Measurements from ENCODE around the gene UCN2. TPM values are rescaled to one million over a fixed set of nuclear protein-coding genes. Genes with fewer than 3 reads are reported as not detected.

UCN2 gene, protein sequence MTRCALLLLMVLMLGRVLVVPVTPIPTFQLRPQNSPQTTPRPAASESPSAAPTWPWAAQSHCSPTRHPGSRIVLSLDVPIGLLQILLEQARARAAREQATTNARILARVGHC
- total RNA-seq = not detected

DNA sequence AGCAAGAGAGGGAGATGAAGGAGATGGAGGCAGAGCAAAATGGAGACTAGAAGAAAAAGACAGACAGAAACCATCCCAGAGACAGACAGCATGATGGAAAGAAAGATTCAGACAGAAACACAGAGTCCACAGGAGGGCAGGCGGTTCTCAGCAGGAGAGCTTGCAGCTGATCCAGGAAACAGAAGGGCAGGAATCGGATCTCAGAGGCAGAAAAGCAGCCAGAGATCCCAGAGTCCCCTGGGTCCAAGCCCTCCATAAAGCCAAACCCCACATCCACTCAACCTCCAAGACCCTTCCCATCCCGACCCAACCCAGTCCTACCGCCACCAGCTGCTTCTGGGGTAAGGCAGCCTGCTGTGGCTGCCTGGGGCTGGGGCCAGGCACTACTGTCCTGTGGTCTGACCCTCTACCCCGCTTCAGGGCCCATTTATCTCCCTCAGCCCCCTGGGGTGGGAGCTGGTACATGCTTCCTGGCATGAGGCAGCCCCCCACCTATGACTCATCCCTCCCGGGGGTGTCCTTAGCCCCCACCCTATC, at the start of gene UCN2:
Gene UCN2 (minus strand): TSS at position 400 of the 537 bp plus-strand sequence. CDS start 657 bp downstream, outside the sequence.

DNA sequence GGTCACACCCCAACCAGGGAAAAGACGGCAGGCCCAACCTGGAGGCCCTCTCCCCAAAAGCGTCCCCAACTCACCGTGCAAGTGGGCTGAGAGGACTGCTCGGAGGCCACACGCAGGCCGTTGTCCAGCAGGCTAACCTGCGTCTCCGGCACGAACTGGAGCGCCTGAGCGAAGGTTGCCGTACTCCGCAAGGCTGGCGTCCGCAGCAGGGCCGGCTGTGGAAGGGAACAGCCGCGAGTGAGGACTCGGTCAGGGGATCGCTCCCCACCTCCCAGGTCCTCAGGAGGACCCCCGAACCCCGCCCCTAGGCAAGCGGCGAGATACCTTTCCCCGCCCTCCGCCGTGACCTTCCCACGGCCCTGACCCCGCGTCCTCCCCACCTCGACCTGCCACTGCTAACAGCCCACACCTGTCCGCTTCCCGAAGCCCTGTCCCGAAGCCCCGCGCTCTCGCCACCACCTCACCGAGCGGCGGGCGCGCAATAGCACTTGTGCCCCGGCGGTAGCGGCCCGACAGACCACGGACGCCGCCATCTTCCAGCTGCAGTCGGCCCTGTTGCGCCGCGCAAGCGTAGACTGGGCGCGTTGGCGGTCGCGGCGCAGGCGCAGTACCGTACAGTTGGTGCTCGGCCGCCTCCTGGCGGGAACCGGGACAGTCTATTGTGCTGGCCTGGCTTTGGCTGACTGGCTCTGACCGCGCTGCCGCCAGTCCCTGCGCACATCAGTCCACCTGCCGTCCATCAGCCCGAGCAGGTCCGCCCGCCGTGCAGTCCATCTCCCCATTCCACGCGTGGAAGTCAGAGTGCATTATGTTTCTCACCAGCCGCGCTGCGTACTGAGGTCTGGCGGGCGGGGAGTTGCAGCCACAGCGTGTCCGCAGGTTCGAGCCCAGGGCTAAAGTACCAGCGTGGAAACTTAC, 45.8 kb upstream of the UCN2 start, which contains the start of gene UQCRC1:
Gene UQCRC1 (minus strand): TSS at position 559 of the 918 bp plus-strand sequence. CDS start 26 bp downstream, at position 533.

DNA sequence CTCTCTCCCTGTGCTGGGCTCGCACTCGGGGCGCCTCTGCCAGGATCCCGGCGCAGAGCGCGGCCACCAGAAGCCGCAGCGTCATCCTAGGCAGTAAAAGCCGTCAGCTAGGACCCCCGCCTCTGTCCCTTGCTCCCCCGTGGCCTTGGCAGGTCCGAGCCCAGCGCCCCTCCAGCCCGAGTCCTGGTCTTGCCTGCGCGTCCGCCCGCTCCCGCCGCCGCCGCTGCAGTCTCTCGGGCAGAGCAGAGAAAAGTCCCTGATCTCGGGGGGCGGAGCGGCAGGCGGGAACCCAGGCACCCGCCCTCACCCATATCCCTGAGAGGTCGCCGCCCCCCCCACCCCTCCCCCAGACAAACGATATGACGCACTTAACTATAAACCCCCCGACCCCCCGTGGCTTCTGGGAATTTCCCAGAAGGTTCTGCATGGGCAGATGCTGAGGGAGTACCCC, 31.5 kb upstream of the UCN2 start, which contains the start of gene COL7A1:
Gene COL7A1 (minus strand): TSS at position 255 of the 451 bp plus-strand sequence. CDS start 170 bp downstream, at position 85.

DNA sequence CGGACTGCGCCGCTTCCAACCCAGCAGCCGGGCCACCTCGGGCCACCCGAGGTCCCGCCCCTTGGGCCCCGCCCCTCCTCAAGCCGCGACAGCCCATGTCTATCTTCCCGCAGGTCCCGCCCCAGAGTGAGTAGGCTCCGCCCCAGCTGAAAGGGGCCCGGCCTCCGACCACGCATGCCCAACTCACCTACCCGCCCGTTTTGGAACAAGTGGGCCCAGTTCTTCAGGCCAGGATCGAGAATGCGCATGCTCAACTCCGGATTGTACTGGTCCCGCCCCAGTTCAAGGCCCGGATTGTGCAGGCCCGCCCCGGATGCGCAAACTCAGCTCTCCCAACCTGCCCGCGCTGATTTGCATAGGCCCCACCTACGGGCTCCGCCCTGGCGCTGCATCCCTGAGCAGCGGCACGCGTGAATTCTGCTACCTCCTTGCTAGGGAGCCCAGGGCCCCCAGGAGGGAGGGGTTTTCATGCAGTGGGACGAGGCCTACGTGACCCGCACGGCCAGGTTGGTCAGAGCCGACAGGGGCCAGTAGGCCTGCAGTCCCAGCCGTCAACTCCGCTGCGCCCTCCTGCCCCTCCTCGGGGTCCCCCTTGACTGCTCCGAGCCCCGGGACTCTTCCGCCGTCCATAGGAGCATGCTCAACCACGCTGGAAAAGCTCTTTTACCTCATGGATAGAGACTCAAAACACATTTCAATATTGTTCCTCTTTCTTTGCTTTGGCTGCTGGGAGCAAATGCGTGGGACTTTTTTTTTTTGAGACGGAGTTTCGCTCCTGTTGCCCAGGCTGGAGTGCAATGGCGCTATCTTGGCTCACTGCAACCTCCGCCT, 6.6 kb downstream of the UCN2 start, which contains the start of gene PFKFB4:
Gene PFKFB4 (minus strand): TSS at position 8 of the 831 bp plus-strand sequence. CDS start 26 bp downstream, outside the sequence.

Small RNA genes within 50 kb of the gene (microRNA-seq; reads per million reads assigned to microRNA genes)
- 1.0 reads per million for gene MIR6823 (ENCODE audit: borderline microRNAs expressed, borderline replicate concordance)
- not detected for gene MIR711 (ENCODE audit: borderline microRNAs expressed, borderline replicate concordance)

Other genes starting within 250 kb of the UCN2 start
- gene SPINK8, start 230.1 kb downstream of the UCN2 start, total RNA-seq = not detected
- not detected for gene FBXW12, start 191.6 kb downstream of the UCN2 start, total RNA-seq
- 1 to 10 TPM; 2.1 to 2.6 TPM for gene PLXNB1, start 133.7 kb downstream of the UCN2 start, total RNA-seq
- gene CCDC51, start 123.7 kb downstream of the UCN2 start, total RNA-seq = 10 to 100 TPM; 11.7 to 11.8 TPM
- 100 to 1,000 TPM; 293 to 318 TPM for gene TMA7, start 123.5 kb downstream of the UCN2 start, total RNA-seq
- gene ATRIP, start 117.0 kb downstream of the UCN2 start, total RNA-seq = 10 to 100 TPM; 13.5 to 14.9 TPM
- 100 to 1,000 TPM; 142 to 151 TPM for gene SHISA5, start 59.6 kb downstream of the UCN2 start, total RNA-seq
- 10 to 100 TPM; 33.7 to 38.4 TPM for gene PFKFB4, start 7.0 kb downstream of the UCN2 start, total RNA-seq
- under 1 TPM; 0.17 to 0.60 TPM for gene COL7A1, start 31.5 kb upstream of the UCN2 start, total RNA-seq
- 100 to 1,000 TPM; 117 to 140 TPM for gene UQCRC1, start 45.9 kb upstream of the UCN2 start, total RNA-seq
- under 1 TPM in 1 of 2 experiments, not detected in 1; 0.55 TPM for gene TMEM89, start 58.0 kb upstream of the UCN2 start, total RNA-seq
- 10 to 100 TPM; 40.6 to 49.0 TPM for gene SLC26A6, start 71.7 kb upstream of the UCN2 start, total RNA-seq
- 1 to 10 TPM; 7.3 to 8.1 TPM for gene CELSR3, start 99.1 kb upstream of the UCN2 start, total RNA-seq
- 10 to 100 TPM; 37.3 to 42.7 TPM for gene NCKIPSD, start 122.1 kb upstream of the UCN2 start, total RNA-seq
- 10 to 100 TPM; 53.2 to 53.8 TPM for gene IP6K2, start 153.4 kb upstream of the UCN2 start, total RNA-seq